Activated T-helper 1 cell treated with anti-CD3 and anti-CD28 coated beads, Interleukin-12 subunit alpha, Interleukin-12 subunit beta, Interleukin-2, Interleukin-4 antibody, amounts not matched to agents 30 ng/mL and 10 ng/mL and 1 ng/mL, durations not matched to agents 14 hours and 24 hours and 36 hours (primary cell): ENCODE measurements around the gene WDR75. TPM values are rescaled to one million over a fixed set of nuclear protein-coding genes. Genes with fewer than 3 reads are reported as not detected.
"Not testable (repeated sequence)": the region's sequence is repeated elsewhere in the genome, so short reads cannot be mapped to it uniquely, and the experiment has no call there.

Experiments used
- DNase-seq: peaks from one replicate; pipeline ENCODE4 v3.0.0; 2021; ENCODE audit warnings: low spot score
- H3K27ac Mint-ChIP-seq: one replicate; pipeline ENCODE4 v1.8.0; 2021; ENCODE audit warnings: mild to moderate bottlenecking, mixed read lengths
- H3K27me3 Mint-ChIP-seq: one replicate; pipeline ENCODE4 v1.8.0; 2022; ENCODE audit warnings: mild to moderate bottlenecking, moderate library complexity, mixed read lengths; ENCODE audit not compliant: insufficient read depth
- H3K36me3 Mint-ChIP-seq: one replicate; pipeline ENCODE4 v1.8.0; 2021; ENCODE audit warnings: low read depth, mixed read lengths
- H3K4me1 Mint-ChIP-seq: one replicate; pipeline ENCODE4 v1.8.0; 2021; ENCODE audit warnings: low read depth, mixed read lengths
- H3K4me3 Mint-ChIP-seq: one replicate; pipeline ENCODE4 v1.8.0; 2021; ENCODE audit warnings: mild to moderate bottlenecking, moderate library complexity, mixed read lengths
- H3K9me3 Mint-ChIP-seq: one replicate; pipeline ENCODE4 v1.8.0; 2021; ENCODE audit warnings: mixed read lengths
- intact Hi-C: fragments of 100-400 bp; cut with micrococcal nuclease; formaldehyde crosslinking; loops from one replicate; pipeline ENCODE4 v1.15.1; 2024
- total RNA-seq: library from RNA; stranded (reverse); gene quantifications from 2 replicates; pipeline ENCODE4 v1.2.3, GENCODE V29; 2022

Gene WDR75
- total RNA-seq, 1 donor from 2014 or later = 112 TPM

- Mint-ChIP-seq H3K9me3 (no peaks in the 10 kb centered on the region), H3K27ac (no peak overlapping the region), H3K36me3 (no peaks in the 10 kb centered on the region), H3K4me3 (no peak overlapping the region), H3K27me3 (peaks cover 2% of the 10 kb centered on the region), H3K4me1 (no peaks in the 10 kb centered on the region)
- no peak for DNase-seq
- intact Hi-C loops = no loop called here
Observed at GRCh38 chr2:189421644-189422043, 19.6 kb upstream of the WDR75 start.

GRCh38 chr2:189424961-189425360 lies 16.3 kb upstream of the WDR75 start:
- H3K27ac Mint-ChIP-seq = no peak overlapping the region
- intact Hi-C loops = no loop called here
- H3K9me3 Mint-ChIP-seq = no peaks in the 10 kb centered on the region
- DNase-seq = no peak
- H3K4me1 Mint-ChIP-seq = peaks cover 2% of the 10 kb centered on the region
- peaks cover 2% of the 10 kb centered on the region for H3K27me3 Mint-ChIP-seq
- no peak overlapping the region for H3K4me3 Mint-ChIP-seq
- H3K36me3 Mint-ChIP-seq = no peaks in the 10 kb centered on the region

GRCh38 chr2:189425676-189426075 lies 15.6 kb upstream of the WDR75 start:
- H3K4me3 Mint-ChIP-seq = no peak overlapping the region
- H3K27me3 Mint-ChIP-seq = peaks cover 2% of the 10 kb centered on the region
- H3K4me1 Mint-ChIP-seq = peaks cover 6% of the 10 kb centered on the region
- intact Hi-C loops = no loop called here
- no peaks in the 10 kb centered on the region for H3K36me3 Mint-ChIP-seq
- no peak overlapping the region for H3K27ac Mint-ChIP-seq
- no peaks in the 10 kb centered on the region for H3K9me3 Mint-ChIP-seq
- DNase-seq = no peak

GRCh38 chr2:189426886-189427285 lies 14.4 kb upstream of the WDR75 start:
- Mint-ChIP-seq H3K27ac (no peak overlapping the region), H3K9me3 (no peaks in the 10 kb centered on the region), H3K36me3 (no peaks in the 10 kb centered on the region), H3K4me1 (peaks cover 6% of the 10 kb centered on the region), H3K27me3 (peaks cover 2% of the 10 kb centered on the region), H3K4me3 (no peak overlapping the region)
- intact Hi-C loops = no loop called here
- DNase-seq = no peak

- H3K27me3 Mint-ChIP-seq = peaks cover 2% of the 10 kb centered on the region
- H3K27ac Mint-ChIP-seq = no peak overlapping the region
- no peak overlapping the region for H3K4me3 Mint-ChIP-seq
- DNase-seq = no peak
- intact Hi-C loops = loop anchor here (2.0 kb wide), 1 partner anchor 71 kb away; no protein-coding TSS in a partner anchor
- H3K4me1 Mint-ChIP-seq = peaks cover 6% of the 10 kb centered on the region
- no peaks in the 10 kb centered on the region for H3K9me3 Mint-ChIP-seq
- H3K36me3 Mint-ChIP-seq = no peaks in the 10 kb centered on the region
Observed at GRCh38 chr2:189427872-189428271, 13.4 kb upstream of the WDR75 start.

GRCh38 chr2:189430448-189430847 lies 10.8 kb upstream of the WDR75 start:
- intact Hi-C loops = not testable (repeated sequence)

GRCh38 chr2:189435803-189436202 lies 5.5 kb upstream of the WDR75 start:
- H3K27ac Mint-ChIP-seq, H3K36me3 Mint-ChIP-seq, H3K4me1 Mint-ChIP-seq, H3K27me3 Mint-ChIP-seq, H3K4me3 Mint-ChIP-seq, DNase-seq, intact Hi-C loops, H3K9me3 Mint-ChIP-seq: not testable (repeated sequence)

More at GRCh38 chr2:189430448-189430847, 10.8 kb upstream of the WDR75 start:
- DNase-seq, H3K27ac Mint-ChIP-seq, H3K9me3 Mint-ChIP-seq, H3K4me1 Mint-ChIP-seq, H3K4me3 Mint-ChIP-seq, H3K36me3 Mint-ChIP-seq, H3K27me3 Mint-ChIP-seq: not testable (repeated sequence)

- Mint-ChIP-seq H3K4me1 (peaks cover 8% of the 10 kb centered on the region), H3K27me3 (peaks cover 3% of the 10 kb centered on the region), H3K36me3 (peaks cover 2% of the 10 kb centered on the region), H3K27ac (no peak overlapping the region), H3K9me3 (no peaks in the 10 kb centered on the region), H3K4me3 (no peak overlapping the region)
- intact Hi-C loops = no loop called here
- DNase-seq = no peak
Observed at GRCh38 chr2:189437926-189438325, 3.3 kb upstream of the WDR75 start.

GRCh38 chr2:189439342-189439741 lies 1.9 kb upstream of the WDR75 start:
- Mint-ChIP-seq H3K4me1 (peaks cover 8% of the 10 kb centered on the region), H3K9me3 (no peaks in the 10 kb centered on the region), H3K27ac (no peak overlapping the region), H3K27me3 (peaks cover 3% of the 10 kb centered on the region), H3K4me3 (no peak overlapping the region), H3K36me3 (peaks cover 2% of the 10 kb centered on the region)
- DNase-seq = no peak
- intact Hi-C loops = no loop called here

GRCh38 chr2:189440644-189440946 lies 679 bp upstream of the WDR75 start:
- Mint-ChIP-seq H3K4me3 (no peak overlapping the region), H3K4me1 (peaks cover 8% of the 10 kb centered on the region), H3K27me3 (peaks cover 3% of the 10 kb centered on the region), H3K9me3 (no peaks in the 10 kb centered on the region), H3K36me3 (peaks cover 2% of the 10 kb centered on the region), H3K27ac (peak overlapping the region; percentile 99)
- no peak for DNase-seq
- intact Hi-C loops = loop anchor here (2.0 to 10.0 kb wide), 8 partner anchors 138 to 1856 kb away; partner anchors contain the start of genes GLS, MFSD6, NEMP2 and STAT1

- Mint-ChIP-seq H3K4me1 (peaks cover 8% of the 10 kb centered on the region), H3K9me3 (no peaks in the 10 kb centered on the region), H3K27ac (peak overlapping the region; percentile 99), H3K4me3 (no peak overlapping the region), H3K36me3 (peaks cover 8% of the 10 kb centered on the region), H3K27me3 (peaks cover 3% of the 10 kb centered on the region)
- DNase-seq = no peak
- intact Hi-C loops = loop anchor here (1.0 to 10.0 kb wide), 12 partner anchors 139 to 1857 kb away; partner anchors contain the start of genes ASNSD1, GLS, MFSD6 and NEMP2
Observed at GRCh38 chr2:189441709-189442074, 418 bp downstream of the WDR75 start.

- Mint-ChIP-seq H3K36me3 (peaks cover 14% of the 10 kb centered on the region), H3K27ac (peak overlapping the region; percentile 8), H3K4me3 (no peak overlapping the region), H3K27me3 (peaks cover 2% of the 10 kb centered on the region), H3K9me3 (no peaks in the 10 kb centered on the region), H3K4me1 (peaks cover 8% of the 10 kb centered on the region)
- no peak for DNase-seq
- intact Hi-C loops = loop anchor here (5.0 to 10.0 kb wide), 7 partner anchors 140 to 1858 kb away; partner anchors contain the start of genes GLS, MFSD6, NEMP2 and STAT1
Observed at GRCh38 chr2:189442468-189442867, 1.2 kb downstream of the WDR75 start.

GRCh38 chr2:189444322-189444721 lies 3.0 kb downstream of the WDR75 start:
- H3K36me3 Mint-ChIP-seq = peaks cover 26% of the 10 kb centered on the region
- intact Hi-C loops = loop anchor here (5.0 to 10.0 kb wide), 7 partner anchors 142 to 1860 kb away; partner anchors contain the start of genes GLS, MFSD6, NEMP2 and STAT1
- no peak overlapping the region for H3K27ac Mint-ChIP-seq
- peaks cover 8% of the 10 kb centered on the region for H3K4me1 Mint-ChIP-seq
- H3K4me3 Mint-ChIP-seq = no peak overlapping the region
- no peaks in the 10 kb centered on the region for H3K27me3 Mint-ChIP-seq
- no peaks in the 10 kb centered on the region for H3K9me3 Mint-ChIP-seq
- no peak for DNase-seq

GRCh38 chr2:189446780-189447179 lies 5.5 kb downstream of the WDR75 start:
- H3K9me3 Mint-ChIP-seq = no peaks in the 10 kb centered on the region
- H3K27ac Mint-ChIP-seq = no peak overlapping the region
- H3K4me1 Mint-ChIP-seq = no peaks in the 10 kb centered on the region
- H3K4me3 Mint-ChIP-seq = no peak overlapping the region
- peaks cover 44% of the 10 kb centered on the region for H3K36me3 Mint-ChIP-seq
- H3K27me3 Mint-ChIP-seq = no peaks in the 10 kb centered on the region
- no peak for DNase-seq
- intact Hi-C loops = loop anchor here (10.0 kb wide), 3 partner anchors 958 to 1862 kb away; partner anchors contain the start of genes MFSD6 and NEMP2
